DOHH2 (cell line): ENCODE measurements around the gene PRDM10.

ENCODE experiments used
- CTCF ChIP-seq: fragments of 200-600 bp; sonication (generic); IDR thresholded peaks from one replicate; pipeline ENCODE4 v1.5.1; 2014; ENCODE audit warnings: antibody characterized with exemption, mild to moderate bottlenecking, low read depth, low read length; ENCODE audit not compliant: poor library complexity, severe bottlenecking
- EZH2phosphoT487 ChIP-seq: fragments of 200-600 bp; sonication (generic); IDR thresholded peaks from 2 replicates; pipeline ENCODE4 v1.6.1; 2017; ENCODE audit warnings: borderline replicate concordance, mild to moderate bottlenecking, antibody characterized with exemption, low read length, moderate library complexity, mixed read lengths

- TF ChIP-seq CTCF = no peak
- TF ChIP-seq EZH2phosphoT487 = no peak
Observed at GRCh38 chr11:130024361-130024760, 21.7 kb upstream of the PRDM10 start.
